AG04449 (cell line): ENCODE results near the gene OVOL1.

Source experiments
- CTCF ChIA-PET: fragments of 350-600 bp; formaldehyde crosslinking; extraction: SDS; loops from one replicate; lab custom pipeline; 2021; ENCODE audit warnings: antibody characterized with exemption; lab: Yijun Ruan, JAX
- POLR2A ChIA-PET: fragments of 400-600, 350-600 bp; formaldehyde crosslinking; extraction: SDS; loops from one replicate; lab custom pipeline; 2020; ENCODE audit warnings: antibody characterized with exemption, inconsistent platforms; lab: Yijun Ruan, JAX
- DNase-seq: peaks from one replicate; pipeline ENCODE4 v3.0.0-alpha.2; 2010; ENCODE audit warnings: low read depth, low spot score
- H3K4me3 ChIP-seq: 2 replicates; pipeline ENCODE4 v1.5.1; 2011; ENCODE audit warnings: low read depth, mild to moderate bottlenecking, control low read depth, low read length
- TF ChIP-seq, protein P1 (sequence below): IDR thresholded peaks from one replicate; pipeline ENCODE4 v1.5.1; 2011; ENCODE audit warnings: mild to moderate bottlenecking, moderate library complexity, low read length, control low read depth, inconsistent platforms; ENCODE audit not compliant: insufficient read depth; ENCODE audit errors: missing control alignments

The OVOL1 gene

DNA sequence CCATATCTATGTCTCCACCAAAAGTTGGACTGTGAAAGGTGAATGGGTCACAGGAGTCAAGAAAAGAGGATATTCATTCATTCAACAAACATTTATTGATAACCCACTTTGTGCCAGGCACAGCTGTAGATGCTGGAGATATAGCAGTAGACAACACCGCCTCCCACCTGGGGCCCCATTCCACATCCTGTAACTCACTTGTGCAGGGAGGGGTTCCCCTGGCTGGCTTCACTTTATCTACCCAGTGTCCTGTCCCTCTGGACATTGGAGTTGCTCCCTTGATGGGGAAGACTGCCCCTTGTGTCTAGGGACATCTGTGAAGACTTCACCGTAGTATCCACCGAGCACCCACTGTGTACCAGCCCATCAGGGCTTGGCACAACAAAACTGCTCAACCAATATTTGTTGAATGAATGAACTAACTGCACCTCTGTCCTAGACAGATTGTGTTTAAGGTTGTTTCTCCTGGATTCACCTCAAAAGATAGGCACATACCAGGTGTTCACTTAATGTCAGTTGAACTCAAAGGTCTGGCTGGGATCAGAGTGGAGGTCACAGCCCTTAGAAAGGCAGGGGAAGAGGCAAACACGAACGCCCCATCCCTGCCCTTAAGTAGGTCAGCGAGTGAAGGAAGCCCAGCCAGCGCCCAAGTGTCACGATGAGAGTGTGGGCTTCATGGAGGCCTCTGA, 1.4 kb upstream of the OVOL1 start:
- no peak overlapping the region for H3K4me3 ChIP-seq
- no peak for DNase-seq
- POLR2A ChIA-PET = no interaction called here
- TF ChIP-seq, protein P1, sequence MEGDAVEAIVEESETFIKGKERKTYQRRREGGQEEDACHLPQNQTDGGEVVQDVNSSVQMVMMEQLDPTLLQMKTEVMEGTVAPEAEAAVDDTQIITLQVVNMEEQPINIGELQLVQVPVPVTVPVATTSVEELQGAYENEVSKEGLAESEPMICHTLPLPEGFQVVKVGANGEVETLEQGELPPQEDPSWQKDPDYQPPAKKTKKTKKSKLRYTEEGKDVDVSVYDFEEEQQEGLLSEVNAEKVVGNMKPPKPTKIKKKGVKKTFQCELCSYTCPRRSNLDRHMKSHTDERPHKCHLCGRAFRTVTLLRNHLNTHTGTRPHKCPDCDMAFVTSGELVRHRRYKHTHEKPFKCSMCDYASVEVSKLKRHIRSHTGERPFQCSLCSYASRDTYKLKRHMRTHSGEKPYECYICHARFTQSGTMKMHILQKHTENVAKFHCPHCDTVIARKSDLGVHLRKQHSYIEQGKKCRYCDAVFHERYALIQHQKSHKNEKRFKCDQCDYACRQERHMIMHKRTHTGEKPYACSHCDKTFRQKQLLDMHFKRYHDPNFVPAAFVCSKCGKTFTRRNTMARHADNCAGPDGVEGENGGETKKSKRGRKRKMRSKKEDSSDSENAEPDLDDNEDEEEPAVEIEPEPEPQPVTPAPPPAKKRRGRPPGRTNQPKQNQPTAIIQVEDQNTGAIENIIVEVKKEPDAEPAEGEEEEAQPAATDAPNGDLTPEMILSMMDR = no peak
- CTCF ChIA-PET = interaction anchor here (0.8 to 3.0 kb wide), 6 partner anchors 8 to 71 kb away, joined by 3 to 11 read pairs (median 4); no protein-coding TSS in a partner anchor

DNA sequence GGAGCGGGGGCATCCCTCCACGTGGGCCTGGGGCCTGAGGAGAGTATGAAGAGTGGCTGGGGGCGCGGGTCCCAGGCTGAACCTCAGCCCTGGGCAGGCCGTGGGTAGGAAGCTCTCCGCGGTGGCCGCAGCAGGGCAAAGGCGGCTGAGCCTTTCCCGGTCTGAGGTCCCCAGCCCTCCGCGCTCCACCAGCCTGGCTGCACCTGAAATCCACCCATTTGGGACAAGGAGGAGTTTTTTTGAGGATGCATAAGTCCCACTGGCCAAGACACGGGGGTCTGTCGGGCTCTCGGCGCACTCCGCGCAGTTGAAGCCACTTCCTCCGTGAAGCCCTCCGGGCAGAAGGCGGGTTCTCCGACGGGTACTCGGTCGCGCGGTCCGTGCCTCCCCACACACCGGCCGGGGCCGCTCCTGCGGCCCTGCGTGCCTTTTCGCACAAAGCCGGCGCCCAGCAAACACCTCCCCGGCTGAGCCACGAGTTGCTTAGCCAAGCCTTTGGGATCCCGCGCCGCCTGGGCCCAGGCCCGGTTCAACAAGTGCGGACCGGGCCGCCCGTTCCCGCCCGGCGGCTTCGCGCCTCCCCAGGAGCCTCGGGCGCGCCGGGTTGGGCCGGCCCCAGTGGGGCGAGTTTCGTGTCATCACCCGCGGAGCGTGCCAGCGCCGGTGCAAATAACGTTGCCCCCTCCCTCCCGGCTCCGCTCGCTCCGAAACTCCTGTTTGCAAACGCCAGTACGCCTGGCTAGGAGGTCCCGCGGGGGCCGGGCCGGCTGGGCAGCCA, 666 bp upstream of the OVOL1 start:
- ChIA-PET CTCF (no interaction called here), POLR2A (no interaction called here)
- DNase-seq = no peak
- TF ChIP-seq, protein P1 = no peak
- H3K4me3 ChIP-seq = no peak overlapping the region

- DNase-seq = no peak
Observed at GRCh38 chr11:65787649-65788622, 1.1 kb downstream of the OVOL1 start.

GRCh38 chr11:65788821-65789220, 2.0 kb downstream of the OVOL1 start:
- CTCF ChIA-PET = interaction anchor here (1.0 to 6.4 kb wide), 5 partner anchors 9 to 199 kb away, joined by 3 to 45 read pairs (median 4); partner anchors contain the start of gene AP5B1
- TF ChIP-seq, protein P1 = no peak
- POLR2A ChIA-PET = no interaction called here
- DNase-seq = no peak
- H3K4me3 ChIP-seq = no peak overlapping the region

More at GRCh38 chr11:65787649-65788622, 1.1 kb downstream of the OVOL1 start:
- POLR2A ChIA-PET = no interaction called here
- CTCF ChIA-PET = interaction anchor here (1.0 to 6.4 kb wide), 4 partner anchors 8 to 200 kb away, joined by 3 to 45 read pairs (median 12); partner anchors contain the start of gene AP5B1
- no peak overlapping the region for H3K4me3 ChIP-seq
- TF ChIP-seq, protein P1 = no peak

GRCh38 chr11:65789230-65790103, 2.6 kb downstream of the OVOL1 start:
- TF ChIP-seq, protein P1 = no peak
- ChIA-PET POLR2A (no interaction called here), CTCF (interaction anchor here (1.0 to 6.4 kb wide), 4 partner anchors 9 to 28 kb away, joined by 3 to 45 read pairs (median 12); partner anchors contain the start of gene AP5B1)
- DNase-seq = no peak
- no peak overlapping the region for H3K4me3 ChIP-seq
